Common myeloid progenitor, CD34-positive (primary cell): ENCODE measurements around the gene ACTC1.

Source experiments
- CTCF ChIA-PET: fragments of 350-600 bp; sonication (Branson Sonifier 250); formaldehyde crosslinking; loops from one replicate; lab custom pipeline; 2021; ENCODE audit warnings: antibody characterized with exemption; lab: Charles Lee
- POLR2A ChIA-PET: fragments of 350-600 bp; sonication (Branson Sonifier 250); formaldehyde crosslinking; loops from one replicate; lab custom pipeline; 2021; ENCODE audit warnings: antibody characterized with exemption; lab: Charles Lee
- DNase-seq, 3 donors: peaks; one replicate each; pipeline versions ENCODE4 v3.0.0 to v3.0.0-alpha.2; 2013
- H3K27ac ChIP-seq, 2 experiments: 1 replicate in 1 of 2; 2 replicates in 1 of 2; pipeline ENCODE4 v1.7.0; 2013; ENCODE audit warnings: inconsistent platforms in 2 of 2, low read length in 2 of 2, mild to moderate bottlenecking in 2 of 2, low read depth in 1 of 2, moderate library complexity in 1 of 2; ENCODE audit not compliant: severe bottlenecking in 2 of 2, insufficient read depth in 1 of 2, poor library complexity in 1 of 2
- H3K27me3 ChIP-seq, 5 experiments: replicated peaks in 2 of 5; 1 replicate in 3 of 5; 2 replicates in 2 of 5; pipeline versions ENCODE4 v1.6.1 to v1.7.0; 2013; ENCODE audit warnings: low read length in 4 of 5, mild to moderate bottlenecking in 2 of 5, moderate library complexity in 2 of 5, inconsistent platforms in 1 of 5; ENCODE audit not compliant: insufficient read depth in 5 of 5, control insufficient read depth in 4 of 5
- H3K36me3 ChIP-seq, 4 experiments: 1 replicate in 2 of 4; 2 replicates in 2 of 4; pipeline versions ENCODE4 v1.6.1 to v1.7.0; 2013; ENCODE audit warnings: low read length in 3 of 4, control low read depth in 1 of 4, mild to moderate bottlenecking in 1 of 4; ENCODE audit not compliant: control insufficient read depth in 4 of 4, insufficient read depth in 4 of 4
- H3K4me1 ChIP-seq, 4 experiments: 1 replicate in 3 of 4; 2 replicates in 1 of 4; pipeline versions ENCODE4 v1.6.1 to v1.7.1; 2013; ENCODE audit warnings: low read length in 3 of 4, mild to moderate bottlenecking in 3 of 4, control low read depth in 1 of 4, inconsistent platforms in 1 of 4, moderate library complexity in 1 of 4; ENCODE audit not compliant: control insufficient read depth in 4 of 4, insufficient read depth in 4 of 4; ENCODE audit errors: control extremely low read depth in 1 of 4
- H3K4me3 ChIP-seq, 7 experiments: 1 replicate in 4 of 7; 2 replicates in 3 of 7; pipeline versions ENCODE4 v1.5.1 to v1.7.0; 2013; ENCODE audit warnings: mild to moderate bottlenecking in 7 of 7, low read length in 6 of 7, moderate library complexity in 6 of 7, inconsistent platforms in 2 of 7, low read depth in 2 of 7, control low read depth in 1 of 7; ENCODE audit not compliant: insufficient read depth in 4 of 7, control insufficient read depth in 1 of 7; ENCODE audit errors: extremely low read depth in 1 of 7
- H3K9me3 ChIP-seq, 5 experiments: 1 replicate in 4 of 5; 2 replicates in 1 of 5; pipeline versions ENCODE4 v1.6.1 to v1.7.1; 2013; ENCODE audit warnings: low read length in 4 of 5, mild to moderate bottlenecking in 2 of 5, inconsistent platforms in 1 of 5, low read depth in 1 of 5, moderate library complexity in 1 of 5; ENCODE audit not compliant: control insufficient read depth in 4 of 5, insufficient read depth in 2 of 5; ENCODE audit errors: control extremely low read depth in 1 of 5
- WGBS: methylation state at CpG from one replicate; pipeline ENCODE4 v1.1.5; 2013; ENCODE audit not compliant: insufficient coverage; 5-methylcytosine and 5-hydroxymethylcytosine counted together

ACTC1 gene

DNA sequence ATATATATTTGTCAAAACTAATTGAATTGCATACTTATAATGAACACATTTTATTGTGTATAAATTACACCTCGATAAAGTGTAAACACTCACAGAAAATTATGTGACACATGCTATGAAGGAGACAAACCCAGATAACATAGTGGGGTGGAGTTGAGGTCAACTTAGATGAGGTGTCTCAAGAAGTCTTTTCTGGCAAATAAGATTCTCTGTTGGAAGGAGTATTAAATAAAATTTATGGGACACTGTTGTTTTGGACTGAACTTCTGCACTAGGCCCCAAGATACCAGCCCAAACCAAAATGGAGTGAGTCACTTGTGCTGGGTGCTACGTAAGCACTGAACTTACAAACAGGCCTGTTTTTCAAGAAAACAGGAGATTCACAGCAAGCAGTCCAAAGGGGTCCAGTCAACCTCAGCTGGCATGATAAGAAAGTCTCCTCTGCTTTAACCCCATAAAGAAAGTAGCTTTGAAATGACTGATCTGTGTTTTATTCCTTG lies 18.7 kb downstream of the ACTC1 start:
- H3K27me3 ChIP-seq, result peaks cover 0 to 19% (median 9%) of the 10 kb centered on the region in 5 experiments
- CTCF ChIA-PET, result no interaction called here
- POLR2A ChIA-PET, result no interaction called here
- DNase-seq, result no peak
- 100% methylated on average over 1 of the region's 2 CpGs for WGBS
- H3K4me3 ChIP-seq, result no peak overlapping the region
- H3K9me3 ChIP-seq, result peaks cover 0 to 9% (median 0%) of the 10 kb centered on the region in 5 experiments
- H3K4me1 ChIP-seq, result no peaks in the 10 kb centered on the region
- no peak overlapping the region for H3K27ac ChIP-seq
- H3K36me3 ChIP-seq, result no peaks in the 10 kb centered on the region

- Histone ChIP-seq H3K4me3 (no peak overlapping the region), H3K27ac (no peak overlapping the region), H3K9me3 (no peaks in the 10 kb centered on the region), H3K36me3 (no peaks in the 10 kb centered on the region), H3K27me3 (peaks cover 0 to 19% (median 9%) of the 10 kb centered on the region in 5 experiments), H3K4me1 (no peaks in the 10 kb centered on the region)
- POLR2A ChIA-PET, result no interaction called here
- no peak for DNase-seq
- CTCF ChIA-PET, result no interaction called here
- 57% methylated on average over 1 of the region's 2 CpGs for WGBS
Measured at GRCh38 chr15:34773917-34774316, 21.4 kb downstream of the ACTC1 start.

DNA sequence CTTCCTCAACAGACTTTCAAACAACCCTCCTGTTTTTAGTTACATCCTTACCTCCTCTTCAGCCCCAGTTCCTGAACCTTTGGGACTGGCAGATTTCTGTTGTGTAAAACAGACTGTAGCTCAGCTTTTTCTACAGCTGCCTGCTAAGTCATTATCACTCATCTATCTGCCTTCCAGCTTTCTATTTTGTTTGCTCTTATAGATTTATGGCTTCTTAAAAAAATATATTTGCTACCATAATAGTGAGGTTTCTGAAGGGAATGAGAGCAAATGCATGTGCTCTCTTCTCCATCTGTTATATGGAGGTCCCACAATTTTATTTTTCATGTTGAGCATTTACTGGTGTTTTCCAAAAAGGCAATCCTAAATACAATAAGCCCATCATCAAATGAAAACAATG lies 22.3 kb downstream of the ACTC1 start:
- H3K27me3 ChIP-seq, result peaks cover 0 to 19% (median 9%) of the 10 kb centered on the region in 5 experiments
- no peaks in the 10 kb centered on the region for H3K36me3 ChIP-seq
- H3K27ac ChIP-seq, result no peak overlapping the region
- CTCF ChIA-PET, result no interaction called here
- no peak overlapping the region for H3K4me3 ChIP-seq
- POLR2A ChIA-PET, result no interaction called here
- DNase-seq, result no peak
- no peaks in the 10 kb centered on the region for H3K4me1 ChIP-seq
- H3K9me3 ChIP-seq, result no peaks in the 10 kb centered on the region

DNA sequence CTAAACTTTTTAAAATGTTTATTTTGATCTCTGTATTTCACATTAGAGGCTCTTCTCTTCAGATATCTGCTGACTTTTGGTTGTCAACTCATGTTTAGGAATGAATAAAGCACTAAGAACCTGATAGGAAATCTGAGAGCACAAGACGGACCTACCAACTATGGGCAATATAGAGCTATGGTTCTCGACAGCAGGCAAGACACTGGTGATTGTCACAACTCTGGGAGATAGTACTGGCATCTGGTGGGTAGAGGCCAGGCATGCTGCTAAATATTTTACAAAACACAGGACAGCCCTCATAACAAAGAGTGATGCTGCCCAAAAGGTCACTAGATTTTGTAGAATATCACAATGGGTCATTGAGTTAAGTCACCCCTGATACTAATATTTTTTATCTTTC lies 23.0 kb downstream of the ACTC1 start:
- H3K27me3 ChIP-seq, result peaks cover 0 to 19% (median 9%) of the 10 kb centered on the region in 5 experiments
- WGBS, result 95% methylated on average over 2 of the region's 2 CpGs
- H3K9me3 ChIP-seq, result no peaks in the 10 kb centered on the region
- ChIA-PET POLR2A (no interaction called here), CTCF (no interaction called here)
- H3K27ac ChIP-seq, result no peak overlapping the region
- H3K4me1 ChIP-seq, result no peaks in the 10 kb centered on the region
- H3K36me3 ChIP-seq, result no peaks in the 10 kb centered on the region
- DNase-seq, result no peak
- no peak overlapping the region for H3K4me3 ChIP-seq

GRCh38 chr15:34769711-34770110 lies 25.6 kb downstream of the ACTC1 start:
- POLR2A ChIA-PET, result no interaction called here

DNA sequence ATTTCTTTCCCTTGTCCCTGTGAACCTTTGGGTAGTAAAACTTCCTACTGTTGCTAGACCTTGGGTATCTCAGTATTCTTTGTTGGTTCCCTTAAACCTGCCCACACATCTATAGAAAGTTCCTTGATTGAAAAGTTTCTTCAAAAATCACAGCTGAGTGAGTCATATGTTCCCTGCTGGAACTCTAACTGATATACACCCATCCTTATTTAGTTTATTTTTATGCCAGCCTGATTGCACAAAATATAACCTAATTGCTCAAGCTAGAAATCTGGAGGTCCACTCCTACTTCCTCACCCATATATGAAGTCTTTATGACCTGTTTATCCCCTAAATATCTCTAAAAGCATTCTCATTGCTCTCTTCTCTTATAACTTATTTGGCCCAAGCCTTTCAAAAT lies 26.8 kb downstream of the ACTC1 start:
- Histone ChIP-seq H3K9me3 (no peaks in the 10 kb centered on the region), H3K4me1 (no peaks in the 10 kb centered on the region), H3K27ac (no peak overlapping the region), H3K36me3 (no peaks in the 10 kb centered on the region), H3K4me3 (no peak overlapping the region), H3K27me3 (peaks cover 0 to 10% (median 4%) of the 10 kb centered on the region in 5 experiments)
- CTCF ChIA-PET, result interaction anchor here (1.3 kb wide), 1 partner anchor 10 kb away, joined by 3 read pairs; no protein-coding TSS in a partner anchor
- POLR2A ChIA-PET, result no interaction called here
- DNase-seq, result no peak

More at GRCh38 chr15:34769711-34770110, 25.6 kb downstream of the ACTC1 start:
- H3K4me1 ChIP-seq, result no peaks in the 10 kb centered on the region
- H3K27ac ChIP-seq, result no peak overlapping the region
- no peak overlapping the region for H3K4me3 ChIP-seq
- H3K9me3 ChIP-seq, result no peaks in the 10 kb centered on the region
- CTCF ChIA-PET, result no interaction called here
- peaks cover 0 to 13% (median 7%) of the 10 kb centered on the region in 5 experiments for H3K27me3 ChIP-seq
- DNase-seq, result no peak
- 100% methylated on average over 1 of the region's 2 CpGs for WGBS
- H3K36me3 ChIP-seq, result no peaks in the 10 kb centered on the region

DNA sequence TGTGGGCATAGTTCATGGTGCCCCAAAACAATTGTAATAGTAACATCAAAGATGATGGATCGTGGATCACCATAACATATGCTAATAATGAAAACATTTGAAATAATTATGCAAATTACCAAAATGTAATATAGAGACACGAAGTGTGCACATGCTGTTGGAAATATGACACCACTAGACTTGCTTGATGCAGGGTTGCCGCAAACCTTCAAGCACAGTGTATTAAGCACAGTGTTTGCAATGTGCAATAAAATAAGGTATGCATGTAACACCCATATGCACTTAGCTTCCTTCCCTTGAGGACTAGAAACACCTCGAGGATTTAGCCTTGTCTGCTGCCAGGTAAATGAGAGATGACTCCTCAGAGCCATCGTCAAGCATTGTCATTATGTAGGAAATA lies 29.6 kb downstream of the ACTC1 start:
- no peak for DNase-seq
- H3K9me3 ChIP-seq, result no peaks in the 10 kb centered on the region
- CTCF ChIA-PET, result no interaction called here
- H3K27ac ChIP-seq, result no peak overlapping the region
- POLR2A ChIA-PET, result no interaction called here
- H3K27me3 ChIP-seq, result peaks cover 0 to 9% (median 6%) of the 10 kb centered on the region in 5 experiments
- 100% methylated on average over 1 of the region's 5 CpGs for WGBS
- no peak overlapping the region for H3K4me3 ChIP-seq
- no peaks in the 10 kb centered on the region for H3K36me3 ChIP-seq
- no peaks in the 10 kb centered on the region for H3K4me1 ChIP-seq
